GM19099 (cell line): Measurements from ENCODE around the gene ECSIT.

Source experiments
- POLR2A ChIP-seq: IDR thresholded peaks from 3 replicates; pipeline ENCODE4 v1.6.1; 2011; ENCODE audit warnings: low read depth; ENCODE audit not compliant: insufficient read length; ENCODE audit errors: extremely low read depth

The ECSIT gene

GRCh38 chr19:11507370-11508078 is 21.4 kb downstream of the ECSIT start:
- TF ChIP-seq POLR2A: no peak

DNA sequence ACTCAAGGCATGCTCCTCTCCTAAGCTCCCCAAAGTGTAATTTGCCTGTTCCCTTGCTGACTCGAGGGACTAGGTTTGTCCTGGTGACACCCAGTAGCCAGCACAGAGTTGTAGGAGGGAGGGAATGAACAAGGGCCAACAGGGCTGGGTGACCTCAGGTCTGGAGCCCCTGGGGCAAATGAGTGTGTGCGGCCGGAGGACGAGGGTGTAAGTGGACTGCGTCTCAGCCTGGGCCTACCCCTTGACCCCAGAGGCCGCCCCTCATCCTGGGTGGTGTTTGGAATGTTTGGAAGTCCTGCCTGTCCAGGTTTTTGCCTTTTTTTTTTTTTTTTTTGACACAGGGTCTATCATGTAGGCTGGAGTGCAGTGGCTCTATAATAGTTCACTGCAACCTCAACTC is 22.0 kb downstream of the ECSIT start:
- no peak for TF ChIP-seq POLR2A

DNA sequence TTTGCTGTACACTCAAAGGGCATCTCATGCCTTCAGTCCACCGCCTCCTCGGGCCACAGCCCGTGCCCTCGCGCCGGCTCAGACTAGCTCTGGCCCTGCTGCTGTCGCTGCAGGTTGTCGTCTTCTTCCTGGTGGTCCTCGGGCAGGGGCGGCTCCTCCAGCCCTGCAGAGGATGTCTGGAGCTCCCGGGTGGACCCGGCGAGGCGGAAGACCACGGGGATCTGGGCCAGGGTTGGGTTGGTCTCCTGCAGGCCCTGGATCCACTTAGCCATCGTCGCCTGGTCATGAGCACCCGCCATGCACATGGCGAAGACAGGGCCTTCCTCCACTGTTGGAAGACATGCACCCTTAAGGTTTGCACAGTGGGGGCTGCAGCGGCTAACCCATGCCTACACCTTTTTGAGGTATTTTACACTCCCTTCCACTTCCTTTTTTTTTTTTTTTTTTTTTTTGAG is 22.8 kb downstream of the ECSIT start:
- TF ChIP-seq POLR2A: no peak

DNA sequence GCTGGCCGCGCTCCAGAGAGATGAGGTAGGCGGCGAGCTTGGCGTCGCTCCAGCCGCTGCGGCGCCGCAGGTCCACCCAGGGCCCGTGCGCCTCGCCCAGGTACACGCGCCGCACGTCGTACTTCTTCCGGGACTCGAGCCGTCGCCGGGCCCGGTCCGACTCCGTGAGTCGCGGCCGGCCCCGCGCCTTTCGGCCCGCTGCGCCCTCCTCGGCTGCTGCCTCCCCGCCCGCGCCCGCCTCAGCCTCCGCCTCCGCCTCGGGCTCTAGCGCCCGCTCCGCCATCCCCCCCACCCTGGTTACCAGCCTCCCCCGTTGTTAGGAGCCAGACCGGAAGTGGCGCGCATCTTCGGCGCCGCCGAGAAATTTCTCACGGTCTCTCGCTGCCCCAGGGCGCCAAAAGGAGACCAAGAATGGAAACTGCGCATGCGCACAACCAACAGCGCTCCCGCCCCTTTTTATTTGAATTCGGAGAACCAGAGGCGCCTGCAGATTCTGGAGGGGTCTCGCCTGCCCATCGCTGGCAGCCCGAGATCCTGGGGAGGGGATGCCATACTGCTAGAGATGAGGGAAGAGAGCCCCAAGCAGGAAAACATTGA is 23.3 kb downstream of the ECSIT start, which contains the start of gene ZNF653:
ZNF653 (minus strand) TSS at position 336 of the 597 bp plus-strand sequence; CDS start at position 283, 53 bp downstream.
- TF ChIP-seq POLR2A: peak; percentile 58

DNA sequence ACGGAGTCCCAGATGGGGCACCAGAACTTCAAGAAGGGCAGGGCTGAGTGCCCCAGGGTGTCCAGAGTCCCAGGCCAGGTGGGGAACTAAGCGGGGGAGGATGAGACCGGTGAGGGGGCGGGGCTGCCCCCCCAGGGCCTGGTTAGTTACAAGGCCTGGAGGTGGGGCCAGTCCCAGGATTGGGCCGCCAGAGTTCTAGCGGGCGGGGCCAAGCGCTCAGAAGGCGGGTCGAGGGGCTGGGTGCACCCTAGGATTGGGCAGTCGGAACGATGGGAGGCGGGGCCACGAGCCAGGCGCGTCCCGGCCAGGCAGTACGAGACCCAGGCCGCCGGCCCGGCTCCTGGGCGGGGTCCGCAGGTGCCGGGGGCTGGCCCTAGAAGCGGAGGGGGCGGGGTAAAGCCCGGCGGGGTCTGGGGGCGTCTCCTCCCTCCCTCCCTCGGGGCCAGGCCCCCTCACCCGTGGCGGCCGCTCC is 23.9 kb downstream of the ECSIT start:
- peak; percentile 4 for TF ChIP-seq POLR2A

DNA sequence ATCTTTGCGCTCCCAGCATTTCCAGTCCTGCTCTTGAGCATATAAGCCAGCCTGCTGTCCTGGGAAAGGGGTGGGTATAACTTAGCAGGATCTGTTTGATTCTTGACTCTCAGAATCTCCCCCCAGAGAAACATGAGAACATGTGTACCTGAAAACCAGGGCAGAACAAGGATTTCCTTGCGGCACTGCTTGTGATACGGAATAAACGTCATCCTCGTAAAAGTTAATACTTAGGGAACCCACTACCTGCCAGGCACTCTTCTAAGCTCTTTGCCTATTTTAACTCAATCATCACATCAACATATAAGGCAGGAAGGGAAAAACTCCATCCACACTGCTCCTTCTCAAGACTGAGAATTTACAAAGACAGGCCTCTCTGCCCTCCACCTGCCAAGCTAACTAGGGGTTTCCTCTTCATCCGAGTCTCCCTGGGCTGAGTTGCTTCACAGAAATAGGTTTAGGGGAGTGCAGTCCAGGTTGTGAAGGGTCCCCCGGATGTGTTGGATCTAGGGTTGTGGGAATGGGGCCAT is 24.4 kb downstream of the ECSIT start:
- no peak for TF ChIP-seq POLR2A

GRCh38 chr19:11499890-11500420 is 29.0 kb downstream of the ECSIT start:
- no peak for TF ChIP-seq POLR2A

DNA sequence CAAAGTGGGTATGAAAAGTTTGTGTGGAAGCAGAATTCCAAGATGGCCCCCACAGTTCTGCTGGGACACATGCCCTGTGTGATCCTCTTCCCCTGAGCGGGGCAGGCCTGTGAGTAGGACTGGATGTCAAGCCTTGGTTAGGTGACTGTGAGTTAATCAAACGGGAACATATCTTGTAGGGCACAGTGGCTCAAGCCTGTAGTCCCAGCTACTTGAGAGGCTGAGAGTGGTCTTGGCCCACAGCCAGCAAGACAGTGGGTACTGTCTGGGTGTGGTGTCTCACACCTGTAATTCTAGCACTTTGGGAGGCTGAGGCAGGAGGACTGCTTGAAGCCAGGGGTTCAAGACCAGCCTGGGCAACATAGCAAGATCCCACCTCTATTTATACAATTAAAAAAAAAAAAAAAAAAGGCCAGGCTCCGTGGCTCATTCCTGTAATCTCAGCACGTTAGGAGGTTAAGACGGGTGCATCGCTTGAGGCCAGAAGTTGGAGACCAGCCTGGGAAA is 29.7 kb downstream of the ECSIT start:
- no peak for TF ChIP-seq POLR2A

DNA sequence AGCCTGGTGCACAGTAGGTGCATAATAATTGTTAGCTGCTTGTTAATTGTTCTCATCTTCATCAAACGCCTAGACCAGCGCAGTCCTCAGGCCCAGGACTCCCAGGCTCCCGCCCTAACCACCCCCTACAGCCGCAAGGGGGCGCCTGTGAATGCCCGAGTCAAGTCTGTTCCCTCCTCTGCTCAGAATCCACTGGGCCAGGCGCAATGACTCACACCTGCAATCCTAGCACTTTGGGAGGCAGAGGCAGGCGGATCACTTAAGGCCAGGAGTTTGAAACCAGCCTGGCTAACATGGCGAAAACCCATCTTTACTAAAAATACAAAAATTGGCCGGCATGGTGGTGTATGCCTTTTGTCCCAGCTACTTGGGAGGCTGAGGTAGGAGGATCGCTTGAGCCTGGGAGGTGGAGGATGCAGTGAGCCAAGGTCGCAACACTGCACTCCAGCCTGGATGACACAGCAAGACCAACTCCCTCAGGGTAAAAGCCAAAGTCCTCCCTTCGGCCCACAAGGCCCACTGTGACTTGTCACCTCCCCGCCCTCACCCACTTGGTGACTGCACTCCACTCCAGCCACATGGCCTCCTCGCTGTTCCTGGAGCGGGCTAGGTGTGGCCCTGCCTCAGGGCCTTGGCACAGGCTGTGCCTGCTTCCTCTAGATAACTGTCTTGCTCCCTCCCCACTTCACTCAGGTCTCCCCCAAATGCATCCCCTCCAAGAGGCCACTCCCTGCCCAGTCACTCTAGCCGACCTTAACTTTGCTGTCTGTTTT is 32.4 kb downstream of the ECSIT start:
- TF ChIP-seq POLR2A: no peak

DNA sequence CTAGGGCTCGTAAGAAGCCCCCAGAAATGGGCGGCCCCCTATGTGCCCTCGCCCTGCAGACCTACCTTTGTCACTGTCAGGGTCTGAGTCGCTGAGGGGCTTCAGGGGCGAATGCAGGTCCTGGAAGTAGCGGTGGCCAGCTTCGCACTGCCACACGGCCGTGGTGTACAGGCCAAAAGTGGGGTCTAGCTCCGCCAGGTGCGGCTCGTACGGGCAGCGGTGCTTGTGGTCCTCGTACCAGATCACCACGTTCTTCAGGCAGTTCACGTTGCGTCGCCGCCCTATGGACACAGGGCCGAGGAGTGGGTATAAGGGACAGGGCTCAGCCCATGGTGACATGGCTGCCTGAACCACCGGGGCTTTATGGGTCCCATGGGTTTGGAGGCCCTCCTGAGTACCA is 33.0 kb downstream of the ECSIT start:
- no peak for TF ChIP-seq POLR2A

GRCh38 chr19:11495481-11495880 is 33.5 kb downstream of the ECSIT start:
- no peak for TF ChIP-seq POLR2A

DNA sequence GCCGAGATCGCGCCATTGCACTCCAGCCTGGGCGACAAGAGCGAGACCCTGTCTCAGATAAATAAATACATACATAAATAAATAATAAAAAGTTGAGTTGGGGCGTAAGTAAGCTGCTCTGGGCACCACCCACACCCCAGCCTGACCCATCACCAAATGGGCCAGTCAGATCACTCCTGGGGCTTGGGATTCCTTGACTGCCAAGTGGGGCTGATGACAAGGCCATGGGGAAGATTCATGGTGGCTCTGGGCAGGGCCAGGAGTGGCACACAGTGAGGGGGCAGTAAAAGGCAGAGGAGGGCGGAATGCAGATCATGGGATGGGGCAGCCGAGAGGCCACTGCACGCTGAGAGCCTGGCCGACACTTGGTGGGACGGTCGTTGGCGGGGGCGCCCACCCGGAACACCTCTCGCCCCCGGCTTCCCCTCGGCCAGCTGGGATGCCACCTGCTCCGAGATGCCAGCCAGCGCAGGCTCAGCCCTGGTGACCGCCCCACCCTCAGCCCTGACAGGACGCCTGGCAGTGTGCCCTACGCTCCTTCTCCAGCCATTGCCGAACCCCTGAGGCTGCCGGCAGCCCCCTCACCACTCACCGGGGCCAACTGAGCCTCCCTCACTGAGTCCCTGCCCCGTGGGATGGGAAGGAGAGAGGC is 34.2 kb downstream of the ECSIT start:
- TF ChIP-seq POLR2A: no peak

- TF ChIP-seq POLR2A: no peak
Measured at GRCh38 chr19:11489378-11489777, 39.6 kb downstream of the ECSIT start.
